Right lung (tissue), 10 donors: Measurements from ENCODE around the gene OR5K3. TPM values are rescaled to one million over a fixed set of nuclear protein-coding genes. Genes with fewer than 3 reads are reported as not detected.
"Not testable (repeated sequence)": the region's sequence is repeated elsewhere in the genome, so short reads cannot be mapped to it uniquely, and the experiment has no call there.

Experiments
- DNase-seq, 2 donors: peaks; one replicate each; pipeline ENCODE4 v3.0.0-alpha.2; 2013
- long read RNA-seq, 8 donors: transcript quantifications; one replicate each; lab custom pipeline, GENCODE V29; 2026
- polyA plus RNA-seq, 5 donors: library from polyadenylated mRNA; unstranded; fragments of 120-200 nt; gene quantifications; one replicate each; pipeline versions ENCODE4 v1.2.1 to v1.2.3, GENCODE V29; 2013; ENCODE audit warnings: inconsistent platforms in 1 of 5, low replicate concordance in 1 of 5; ENCODE audit not compliant: insufficient read length in 5 of 5, insufficient read depth in 1 of 5

OR5K3 gene
- polyA plus RNA-seq = not detected
- long read RNA-seq, donor 1 = 0 reads
- long read RNA-seq, donor 2 = 0 reads
- long read RNA-seq, donor 3 = 0 reads
- long read RNA-seq, donor 4 = 0 reads
- long read RNA-seq, donor 5 = 0 reads
- long read RNA-seq, donor 6 = 0 reads
- long read RNA-seq, donor 7 = 0 reads
- long read RNA-seq, donor 8 = 0 reads

GRCh38 chr3:98390366-98390765, at the start of gene OR5K3:
OR5K3 (plus strand) TSS chr3:98390666; CDS start chr3:98390666, 0 bp downstream.
- DNase-seq = no peak

- no peak for DNase-seq
These were observed 48.7 kb upstream of the OR5K3 start for GRCh38 chr3:98341758-98342157.

GRCh38 chr3:98343647-98344507, 46.6 kb upstream of the OR5K3 start:
- peak; percentile 3 to 9 for DNase-seq

- DNase-seq = no peak
These were observed 40.4 kb upstream of the OR5K3 start for GRCh38 chr3:98350082-98350481.

- DNase-seq = no peak
These were observed 36.9 kb upstream of the OR5K3 start, which contains the start of gene OR5K4 for GRCh38 chr3:98353554-98353953. OR5K4 (plus strand) TSS chr3:98353854; CDS start chr3:98353854, 0 bp downstream.

GRCh38 chr3:98359250-98359649, 31.2 kb upstream of the OR5K3 start:
- no peak for DNase-seq

GRCh38 chr3:98359993-98360675, 30.3 kb upstream of the OR5K3 start:
- no peak for DNase-seq

- no peak for DNase-seq
These were observed 29.8 kb upstream of the OR5K3 start for GRCh38 chr3:98360681-98361080.

GRCh38 chr3:98361289-98361688, 29.2 kb upstream of the OR5K3 start:
- DNase-seq = no peak

GRCh38 chr3:98367464-98368246, 22.8 kb upstream of the OR5K3 start:
- no peak for DNase-seq

- no peak for DNase-seq
These were observed 19.3 kb upstream of the OR5K3 start for GRCh38 chr3:98371186-98371585.

- no peak for DNase-seq
These were observed 18.6 kb upstream of the OR5K3 start for GRCh38 chr3:98371853-98372252.

GRCh38 chr3:98372445-98372844, 18.0 kb upstream of the OR5K3 start:
- no peak for DNase-seq

- DNase-seq = no peak
These were observed 13.8 kb upstream of the OR5K3 start for GRCh38 chr3:98376631-98377030.

- no peak for DNase-seq
These were observed 2.3 kb upstream of the OR5K3 start for GRCh38 chr3:98388147-98388546.

- no peak for DNase-seq
These were observed 4.6 kb downstream of the OR5K3 start for GRCh38 chr3:98395101-98395500.

GRCh38 chr3:98396482-98396881, 6.0 kb downstream of the OR5K3 start:
- DNase-seq = not testable (repeated sequence)

- DNase-seq = no peak
These were observed 8.0 kb downstream of the OR5K3 start for GRCh38 chr3:98398513-98398912.

GRCh38 chr3:98402507-98402906, 12.0 kb downstream of the OR5K3 start:
- no peak for DNase-seq

GRCh38 chr3:98404010-98404409, 13.5 kb downstream of the OR5K3 start:
- DNase-seq = no peak

- DNase-seq = no peak
These were observed 15.6 kb downstream of the OR5K3 start for GRCh38 chr3:98406034-98406433.

- DNase-seq = no peak
These were observed 42.1 kb downstream of the OR5K3 start for GRCh38 chr3:98432575-98432974.
